HEK293 (cell line): ENCODE data around the gene PCLO.
"Not testable (repeated sequence)": the region's sequence is repeated elsewhere in the genome, so short reads cannot be mapped to it uniquely, and the experiment has no call there.

Experiments used
- CTCF ChIA-PET: fragments of 350-600 bp; formaldehyde crosslinking; extraction: SDS; loops from one replicate; lab custom pipeline; 2021; ENCODE audit warnings: antibody characterized with exemption; lab: Yijun Ruan, JAX
- POLR2A ChIA-PET: fragments of 300-600 bp; formaldehyde crosslinking; extraction: SDS; loops from one replicate; lab custom pipeline; 2020; ENCODE audit warnings: antibody characterized with exemption, inconsistent platforms; lab: Yijun Ruan, JAX
- H3K27ac ChIP-seq: fragments of 200-500 bp; sonication (Bioruptor generic); 2 replicates; pipeline ENCODE4 v1.5.1; 2014; ENCODE audit warnings: low read depth, low read length, control low read depth, inconsistent platforms; ENCODE audit errors: extremely low read depth
- H3K36me3 ChIP-seq, 2 experiments: fragments of 200-500 bp in 1 of 2; sonication (Bioruptor generic) in 1 of 2; 1 replicate in 1 of 2; 2 replicates in 1 of 2; pipeline ENCODE4 v1.5.1; 2014 to 2017; ENCODE audit warnings: inconsistent platforms in 2 of 2, low read length in 2 of 2; ENCODE audit not compliant: control insufficient read depth in 2 of 2, insufficient read depth in 1 of 2
- H3K4me1 ChIP-seq: fragments of 200-500 bp; sonication (Bioruptor generic); 2 replicates; pipeline ENCODE4 v1.5.1; 2014; ENCODE audit warnings: mild to moderate bottlenecking, low read length, inconsistent platforms; ENCODE audit not compliant: control insufficient read depth, insufficient read depth
- H3K4me3 ChIP-seq: 2 replicates; pipeline ENCODE4 v1.5.1; 2011; ENCODE audit warnings: low read depth, mild to moderate bottlenecking, control low read depth, low read length, moderate library complexity
- H3K9me3 ChIP-seq: fragments of 200-500 bp; sonication (Bioruptor generic); 2 replicates; pipeline ENCODE4 v1.5.1; 2014; ENCODE audit warnings: low read depth, low read length, inconsistent platforms; ENCODE audit not compliant: control insufficient read depth, insufficient read depth
- KLF9 ChIP-seq: fragments of 450-650 bp; formaldehyde crosslinking; IDR thresholded peaks from 2 replicates; pipeline ENCODE4 v1.5.1; 2016; ENCODE audit warnings: missing biosample characterization, missing genetic modification characterization, low read depth
- PRDM1 ChIP-seq: fragments of 450-650 bp; formaldehyde crosslinking; IDR thresholded peaks from 2 replicates; pipeline ENCODE4; 2016; ENCODE audit warnings: missing biosample characterization, missing genetic modification characterization
- YY2 ChIP-seq: fragments of 450-650 bp; formaldehyde crosslinking; IDR thresholded peaks from 2 replicates; pipeline ENCODE4 v1.5.1; 2016; ENCODE audit warnings: missing biosample characterization, missing genetic modification characterization
- ZNF211 ChIP-seq: fragments of 450-650 bp; formaldehyde crosslinking; IDR thresholded peaks from 2 replicates; pipeline ENCODE4 v1.5.1; 2016; ENCODE audit warnings: low read depth, missing biosample characterization, missing genetic modification characterization
- ZNF248 ChIP-seq: fragments of 450-650 bp; formaldehyde crosslinking; IDR thresholded peaks from 2 replicates; pipeline ENCODE4 v1.5.1; 2017; ENCODE audit warnings: missing biosample characterization, missing genetic modification characterization
- ZNF324 ChIP-seq: fragments of 450-650 bp; formaldehyde crosslinking; IDR thresholded peaks from 2 replicates; pipeline ENCODE4 v1.5.1; 2016; ENCODE audit warnings: missing biosample characterization, missing genetic modification characterization
- ZNF37A ChIP-seq: fragments of 450-650 bp; IDR thresholded peaks from 2 replicates; pipeline ENCODE4 v1.5.1; 2018; ENCODE audit warnings: missing biosample characterization, missing genetic modification characterization
- ZNF473 ChIP-seq: fragments of 450-650 bp; formaldehyde crosslinking; IDR thresholded peaks from 2 replicates; pipeline ENCODE4 v1.5.1; 2017; ENCODE audit warnings: missing biosample characterization, missing genetic modification characterization
- ZNF518A ChIP-seq: fragments of 450-650 bp; formaldehyde crosslinking; conservative IDR thresholded peaks from 2 replicates; pipeline ENCODE4 v1.5.1; 2016; ENCODE audit warnings: low read depth, missing biosample characterization, missing genetic modification characterization
- ZNF596 ChIP-seq: fragments of 450-650 bp; IDR thresholded peaks from 2 replicates; pipeline ENCODE4 v1.5.0; 2018; ENCODE audit warnings: missing biosample characterization, mild to moderate bottlenecking, missing genetic modification characterization, moderate library complexity
- ZNF610 ChIP-seq: fragments of 450-650 bp; formaldehyde crosslinking; IDR thresholded peaks from 2 replicates; pipeline ENCODE4 v1.5.1; 2016; ENCODE audit warnings: missing biosample characterization, missing genetic modification characterization, borderline replicate concordance
- ZNF670 ChIP-seq: fragments of 450-650 bp; formaldehyde crosslinking; IDR thresholded peaks from 2 replicates; pipeline ENCODE4 v1.5.1; 2016; ENCODE audit warnings: missing biosample characterization, missing genetic modification characterization, low read depth
- TF ChIP-seq, protein P1 (sequence below): fragments of 450-650 bp; formaldehyde crosslinking; IDR thresholded peaks from 2 replicates; pipeline ENCODE4 v1.5.1; 2016; ENCODE audit warnings: missing biosample characterization, missing genetic modification characterization

PCLO gene

DNA sequence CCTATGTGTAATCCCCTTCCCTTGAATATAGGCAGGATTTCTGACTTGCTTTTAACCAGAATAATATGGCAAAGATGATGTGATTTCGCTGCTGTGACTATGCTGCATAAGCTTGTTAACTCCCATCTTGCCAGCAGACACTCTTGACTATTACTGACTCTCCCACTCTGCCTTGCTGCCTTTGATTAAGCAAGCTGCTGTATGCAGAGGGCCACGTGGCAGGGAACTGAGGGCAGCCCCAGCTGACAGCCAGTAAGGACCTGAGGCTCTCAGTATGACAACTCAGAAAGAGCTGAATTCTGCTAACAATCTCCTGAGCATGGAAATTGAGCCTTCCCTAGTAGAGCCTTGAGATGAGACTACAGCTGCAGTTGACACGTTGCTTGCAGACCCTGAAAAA, 439.7 kb downstream of the PCLO start (continued):
- TF ChIP-seq, protein P1, sequence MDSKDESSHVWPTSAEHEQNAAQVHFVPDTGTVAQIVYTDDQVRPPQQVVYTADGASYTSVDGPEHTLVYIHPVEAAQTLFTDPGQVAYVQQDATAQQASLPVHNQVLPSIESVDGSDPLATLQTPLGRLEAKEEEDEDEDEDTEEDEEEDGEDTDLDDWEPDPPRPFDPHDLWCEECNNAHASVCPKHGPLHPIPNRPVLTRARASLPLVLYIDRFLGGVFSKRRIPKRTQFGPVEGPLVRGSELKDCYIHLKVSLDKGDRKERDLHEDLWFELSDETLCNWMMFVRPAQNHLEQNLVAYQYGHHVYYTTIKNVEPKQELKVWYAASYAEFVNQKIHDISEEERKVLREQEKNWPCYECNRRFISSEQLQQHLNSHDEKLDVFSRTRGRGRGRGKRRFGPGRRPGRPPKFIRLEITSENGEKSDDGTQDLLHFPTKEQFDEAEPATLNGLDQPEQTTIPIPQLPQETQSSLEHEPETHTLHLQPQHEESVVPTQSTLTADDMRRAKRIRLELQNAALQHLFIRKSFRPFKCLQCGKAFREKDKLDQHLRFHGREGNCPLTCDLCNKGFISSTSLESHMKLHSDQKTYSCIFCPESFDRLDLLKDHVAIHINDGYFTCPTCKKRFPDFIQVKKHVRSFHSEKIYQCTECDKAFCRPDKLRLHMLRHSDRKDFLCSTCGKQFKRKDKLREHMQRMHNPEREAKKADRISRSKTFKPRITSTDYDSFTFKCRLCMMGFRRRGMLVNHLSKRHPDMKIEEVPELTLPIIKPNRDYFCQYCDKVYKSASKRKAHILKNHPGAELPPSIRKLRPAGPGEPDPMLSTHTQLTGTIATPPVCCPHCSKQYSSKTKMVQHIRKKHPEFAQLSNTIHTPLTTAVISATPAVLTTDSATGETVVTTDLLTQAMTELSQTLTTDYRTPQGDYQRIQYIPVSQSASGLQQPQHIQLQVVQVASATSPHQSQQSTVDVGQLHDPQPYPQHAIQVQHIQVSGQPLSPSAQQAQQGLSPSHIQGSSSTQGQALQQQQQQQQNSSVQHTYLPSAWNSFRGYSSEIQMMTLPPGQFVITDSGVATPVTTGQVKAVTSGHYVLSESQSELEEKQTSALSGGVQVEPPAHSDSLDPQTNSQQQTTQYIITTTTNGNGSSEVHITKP: no peak
- no peak for TF ChIP-seq ZNF473
- no peak for TF ChIP-seq ZNF596 (tag by site-specific recombination)

GRCh38 chr7:82715344-82715743, 447.3 kb downstream of the PCLO start:
- Histone ChIP-seq H3K4me1 (no peaks in the 10 kb centered on the region), H3K4me3 (no peak overlapping the region), H3K27ac (no peak overlapping the region), H3K9me3 (no peaks in the 10 kb centered on the region), H3K36me3 (no peaks in the 10 kb centered on the region)
- TF ChIP-seq ZNF670 (tag by site-specific recombination): no peak
- no peak for TF ChIP-seq YY2 (tag by site-specific recombination)
- POLR2A ChIA-PET: no interaction called here
- CTCF ChIA-PET: no interaction called here

- Histone ChIP-seq H3K4me3 (no peak overlapping the region), H3K9me3 (no peaks in the 10 kb centered on the region), H3K4me1 (no peaks in the 10 kb centered on the region), H3K27ac (no peak overlapping the region), H3K36me3 (no peaks in the 10 kb centered on the region)
- ChIA-PET POLR2A (no interaction called here), CTCF (no interaction called here)
- TF ChIP-seq ZNF37A (tag by site-specific recombination) (no peak), PRDM1 (tag by site-specific recombination) (peak; percentile 62)
These were observed 447.8 kb downstream of the PCLO start for GRCh38 chr7:82714883-82715282.

GRCh38 chr7:82713506-82713905, 449.2 kb downstream of the PCLO start:
- Histone ChIP-seq H3K36me3 (no peaks in the 10 kb centered on the region), H3K27ac (no peak overlapping the region), H3K9me3 (no peaks in the 10 kb centered on the region), H3K4me1 (no peaks in the 10 kb centered on the region), H3K4me3 (no peak overlapping the region)
- TF ChIP-seq ZNF324 (no peak), ZNF248 (tag by site-specific recombination) (no peak), ZNF518A (tag by site-specific recombination) (no peak), ZNF211 (tag by site-specific recombination) (no peak), ZNF610 (no peak), KLF9 (tag by site-specific recombination) (no peak)
- POLR2A ChIA-PET: no interaction called here
- CTCF ChIA-PET: interaction anchor here (0.9 kb wide), 1 partner anchor 8 kb away, joined by 3 read pairs; no protein-coding TSS in a partner anchor

GRCh38 chr7:82706344-82706743, 456.3 kb downstream of the PCLO start:
- H3K4me1 ChIP-seq, H3K36me3 ChIP-seq, H3K9me3 ChIP-seq, POLR2A ChIA-PET, CTCF ChIA-PET, H3K27ac ChIP-seq, H3K4me3 ChIP-seq: not testable (repeated sequence)
